Endothelial cell of umbilical vein (primary cell): ENCODE measurements around the gene BAG5.

Experiments used
- CTCF ChIP-seq, 2 donors: IDR thresholded peaks; 1 replicate in 1 of 2; 2 replicates in 1 of 2; pipeline ENCODE4 v1.5.1; 2011; ENCODE audit warnings: low read length in 2 of 2, mild to moderate bottlenecking in 2 of 2, moderate library complexity in 2 of 2, control low read depth in 1 of 2, inconsistent platforms in 1 of 2, low read depth in 1 of 2; ENCODE audit not compliant: insufficient read depth in 1 of 2; ENCODE audit errors: extremely low read depth in 1 of 2
- EZH2 ChIP-seq: IDR thresholded peaks from 2 replicates; pipeline ENCODE4 v1.6.1; 2012; ENCODE audit warnings: borderline replicate concordance, low read depth, mild to moderate bottlenecking, moderate library complexity, low read length, inconsistent platforms; ENCODE audit not compliant: severe bottlenecking
- GATA2 ChIP-seq: IDR thresholded peaks from 2 replicates; pipeline ENCODE4 v1.7.0; 2011; ENCODE audit warnings: low read depth, mild to moderate bottlenecking, moderate library complexity, mixed read lengths, low read length; ENCODE audit not compliant: insufficient read length, insufficient read depth
- MAX ChIP-seq: IDR thresholded peaks from 2 replicates; pipeline ENCODE4 v1.6.1; 2011; ENCODE audit not compliant: insufficient read depth, insufficient read length
- MYC ChIP-seq: IDR thresholded peaks from one replicate; pipeline ENCODE4 v1.6.1; 2011; ENCODE audit warnings: mild to moderate bottlenecking, low read depth, low read length
- POLR2A ChIP-seq: IDR thresholded peaks from 2 replicates; pipeline ENCODE4 v1.6.1; 2012; ENCODE audit warnings: low read depth, mild to moderate bottlenecking, control low read depth, low read length
- POLR2AphosphoS5 ChIP-seq: IDR thresholded peaks from 2 replicates; pipeline ENCODE4 v1.6.1; 2012; ENCODE audit warnings: low read depth, mild to moderate bottlenecking, control low read depth, low read length, moderate library complexity; ENCODE audit not compliant: insufficient read depth

GRCh38 chr14:103597623-103598377 is 35.3 kb upstream of the BAG5 start:
- TF ChIP-seq CTCF (IDR thresholded peaks at IDR 0.05; ENCODE audit: extremely low read depth in 1 of 2, insufficient read depth in 1 of 2, low read depth in 1 of 2, low read length in 2 of 2) (no peak), MAX (no peak), POLR2A (no peak), GATA2 (no peak), POLR2AphosphoS5 (no peak), EZH2 (no peak), MYC (no peak)
